Liver (tissue), 9 donors: ENCODE data around the gene CCBE1. TPM values are rescaled to one million over a fixed set of nuclear protein-coding genes. Genes with fewer than 3 reads are reported as not detected.

Experiments
- DNase-seq: peaks from one replicate; pipeline ENCODE4 v3.0.0-alpha.2; 2017; ENCODE audit warnings: low spot score
- H3K27ac ChIP-seq, 2 donors: one replicate each; pipeline ENCODE4 v1.7.0; 2013; ENCODE audit warnings: inconsistent platforms in 2 of 2, low read length in 2 of 2, control low read depth in 1 of 2, low read depth in 1 of 2, mild to moderate bottlenecking in 1 of 2
- H3K27me3 ChIP-seq, 4 donors: one replicate each; pipeline versions ENCODE4 v1.6.1 to v1.7.0; 2013; ENCODE audit warnings: low read length in 3 of 4, inconsistent platforms in 1 of 4, mild to moderate bottlenecking in 1 of 4, moderate library complexity in 1 of 4; ENCODE audit not compliant: control insufficient read depth in 4 of 4, insufficient read depth in 4 of 4
- H3K36me3 ChIP-seq, 4 donors: one replicate each; pipeline versions ENCODE4 v1.6.1 to v1.7.0; 2013; ENCODE audit warnings: low read length in 3 of 4, mild to moderate bottlenecking in 3 of 4, low read depth in 1 of 4, moderate library complexity in 1 of 4; ENCODE audit not compliant: control insufficient read depth in 4 of 4, insufficient read depth in 3 of 4
- H3K4me1 ChIP-seq, 4 donors: one replicate each; pipeline versions ENCODE4 v1.6.1 to v1.7.0; 2013; ENCODE audit warnings: low read length in 3 of 4, mild to moderate bottlenecking in 3 of 4, moderate library complexity in 1 of 4; ENCODE audit not compliant: control insufficient read depth in 4 of 4, insufficient read depth in 4 of 4
- H3K4me3 ChIP-seq, 3 donors: one replicate each; pipeline versions ENCODE4 v1.6.1 to v1.7.0; 2013; ENCODE audit warnings: low read length in 3 of 3, control low read depth in 1 of 3, low read depth in 1 of 3, mild to moderate bottlenecking in 1 of 3
- H3K9ac ChIP-seq, 2 donors: one replicate each; pipeline ENCODE4 v1.7.0; 2013; ENCODE audit warnings: low read length in 2 of 2, mild to moderate bottlenecking in 2 of 2, moderate library complexity in 2 of 2, control low read depth in 1 of 2, low read depth in 1 of 2
- H3K9me3 ChIP-seq, 4 donors: one replicate each; pipeline versions ENCODE4 v1.6.1 to v1.7.0; 2013; ENCODE audit warnings: low read length in 3 of 4; ENCODE audit not compliant: control insufficient read depth in 4 of 4
- CTCF ChIP-seq: fragments of 150-350 bp; IDR thresholded peaks from 2 replicates; pipeline ENCODE4 v1.5.1; 2017; ENCODE audit warnings: improper control_type of control experiment, low read depth, low read length; ENCODE audit not compliant: missing input control
- EGR1 ChIP-seq, 2 donors: IDR thresholded peaks; 2 replicates each; pipeline ENCODE4 v1.6.1; 2016 to 2018; ENCODE audit warnings: antibody characterized with exemption in 2 of 2, low read depth in 2 of 2
- FOXA2 ChIP-seq: IDR thresholded peaks from 2 replicates; pipeline ENCODE4 v1.6.1; 2016; ENCODE audit warnings: antibody characterized with exemption
- GABPA ChIP-seq, 2 donors: IDR thresholded peaks in 1 of 2; conservative IDR thresholded peaks in 1 of 2; 2 replicates each; pipeline ENCODE4 v1.6.1; 2016; ENCODE audit warnings: antibody characterized with exemption in 2 of 2, mild to moderate bottlenecking in 1 of 2, moderate library complexity in 1 of 2
- HNF4A ChIP-seq, 2 donors: conservative IDR thresholded peaks; 2 replicates each; pipeline ENCODE4 v1.6.1; 2016; ENCODE audit warnings: antibody characterized with exemption in 2 of 2, mild to moderate bottlenecking in 2 of 2
- HNF4G ChIP-seq: IDR thresholded peaks from 2 replicates; pipeline ENCODE4 v1.6.1; 2016; ENCODE audit warnings: antibody characterized with exemption
- JUND ChIP-seq, 2 donors: IDR thresholded peaks; 2 replicates each; pipeline ENCODE4 v1.6.1; 2016; ENCODE audit warnings: antibody characterized with exemption in 2 of 2
- NR2F2 ChIP-seq: IDR thresholded peaks from 2 replicates; pipeline ENCODE4 v1.6.1; 2016; ENCODE audit warnings: antibody characterized with exemption
- REST ChIP-seq: IDR thresholded peaks from 2 replicates; pipeline ENCODE4 v1.6.1; 2016; ENCODE audit warnings: antibody characterized with exemption, mild to moderate bottlenecking
- RXRA ChIP-seq, 2 donors: IDR thresholded peaks; 2 replicates each; pipeline ENCODE4 v1.6.1; 2017 to 2018; ENCODE audit warnings: antibody characterized with exemption in 2 of 2, mild to moderate bottlenecking in 1 of 2
- SP1 ChIP-seq: IDR thresholded peaks from 2 replicates; pipeline ENCODE4 v1.6.1; 2018; ENCODE audit warnings: antibody characterized with exemption, mild to moderate bottlenecking
- TAF1 ChIP-seq: conservative IDR thresholded peaks from 2 replicates; pipeline ENCODE4 v1.6.1; 2016; ENCODE audit warnings: antibody characterized with exemption, mild to moderate bottlenecking
- YY1 ChIP-seq: IDR thresholded peaks from 2 replicates; pipeline ENCODE4 v1.6.1; 2016; ENCODE audit warnings: antibody characterized with exemption, mild to moderate bottlenecking
- WGBS: extraction: QIAGEN DNeasy Blood & Tissue Kit; methylation state at CpG from one replicate; pipeline ENCODE4 v1.1.7; 2013; 5-methylcytosine and 5-hydroxymethylcytosine counted together
- polyA plus RNA-seq, 2 donors: library from polyadenylated mRNA; stranded (reverse) in 1 of 2; unstranded in 1 of 2; fragments of 200-250 nt in 1 of 2; fragments of >200 nt in 1 of 2; fragmentation: Nextera tagmentation in 1 of 2; extraction: Ambion mirVana in 1 of 2; gene quantifications; one replicate each; pipeline versions ENCODE4 v1.2.1 to v1.2.3, GENCODE V29; 2013 to 2015
- total RNA-seq, 2 donors: library from RNA; depleted of rRNA; stranded (reverse); fragments of >200 nt; gene quantifications; one replicate each; pipeline ENCODE4 v1.2.3, GENCODE V29; 2014
- donor health status: healthy.
- donor health status: healthy.
- donor health status: healthy.
- donor health status: healthy.
- donor health status: healthy.

CCBE1 gene
- total and polyA plus RNA-seq, 4 donors, result 1.8 to 2.6 (median 2.2) TPM

DNA sequence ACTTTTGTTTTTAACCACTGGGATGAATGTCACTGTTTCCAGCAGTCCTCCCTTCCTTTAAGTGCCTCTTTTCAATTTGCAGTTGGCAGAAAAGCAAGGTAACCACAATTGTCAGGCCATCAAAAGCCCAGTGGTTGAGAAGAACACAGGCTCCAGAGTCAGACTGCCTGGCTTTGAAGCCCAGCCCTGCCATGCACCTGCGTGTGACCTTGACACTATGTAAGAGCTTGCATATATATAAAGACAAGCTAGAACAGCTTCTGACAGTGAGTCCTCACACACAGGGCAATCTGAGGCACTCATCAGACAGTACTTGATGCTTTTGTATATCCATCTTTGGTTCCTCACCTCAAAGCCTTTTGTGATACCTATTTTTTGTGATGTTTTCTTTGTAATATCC lies 11.0 kb downstream of the CCBE1 start:
- no peak overlapping the region for H3K9ac ChIP-seq
- TF ChIP-seq FOXA2, result no peak
- TF ChIP-seq HNF4G, result no peak
- no peak for TF ChIP-seq REST
- TF ChIP-seq TAF1, result no peak
- TF ChIP-seq RXRA (IDR thresholded peaks at IDR 0.05), result no peak
- TF ChIP-seq SP1, result no peak
- no peak for TF ChIP-seq CTCF
- no peak for TF ChIP-seq HNF4A (conservative IDR thresholded peaks at IDR 0.05)
- no peak for TF ChIP-seq GABPA (IDR thresholded peaks at IDR 0.05 in 1 of 2, conservative IDR thresholded peaks at IDR 0.05 in 1 of 2)
- no peak for TF ChIP-seq NR2F2
- no peak for TF ChIP-seq EGR1 (IDR thresholded peaks at IDR 0.05; ENCODE audit: low read depth in 2 of 2)
- TF ChIP-seq JUND (IDR thresholded peaks at IDR 0.05), result no peak

DNA sequence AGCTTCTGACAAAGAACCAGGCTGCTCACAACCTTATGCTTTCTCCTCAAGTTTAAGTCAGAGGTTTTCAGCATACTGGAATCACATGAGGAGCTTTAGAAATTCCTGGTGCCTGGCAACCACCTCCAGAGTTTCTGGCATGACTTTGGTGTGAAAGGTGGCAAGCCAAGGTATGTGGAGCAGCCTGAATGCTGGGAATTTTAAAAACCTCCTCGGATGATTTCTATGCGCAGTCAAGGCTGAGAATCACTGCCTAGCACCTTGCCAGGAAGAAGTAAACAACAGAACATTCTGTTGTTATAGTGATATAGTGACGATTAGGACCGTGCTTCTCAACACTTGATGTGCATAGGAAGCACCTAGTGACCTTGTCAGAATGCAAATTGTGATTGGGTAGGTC lies 11.7 kb downstream of the CCBE1 start:
- WGBS, result 30% methylated on average over 4 of the region's 4 CpGs
- Histone ChIP-seq H3K4me3 (no peak overlapping the region), H3K9ac (no peak overlapping the region), H3K4me1 (no peaks in the 10 kb centered on the region), H3K36me3 (no peaks in the 10 kb centered on the region), H3K9me3 (no peaks in the 10 kb centered on the region), H3K27me3 (peaks cover 0 to 9% (median 2%) of the 10 kb centered on the region in 4 donors), H3K27ac (no peak overlapping the region)
- no peak for TF ChIP-seq HNF4G
- no peak for TF ChIP-seq REST
- no peak for TF ChIP-seq SP1
- no peak for TF ChIP-seq JUND (IDR thresholded peaks at IDR 0.05)
- no peak for TF ChIP-seq YY1
- DNase-seq, result no peak

More for the DNA sequence above, 11.0 kb downstream of the CCBE1 start:
- no peaks in the 10 kb centered on the region for H3K9me3 ChIP-seq
- H3K4me1 ChIP-seq, result no peaks in the 10 kb centered on the region
- WGBS, result 67% methylated on average over 1 of the region's 1 CpG
- DNase-seq, result no peak
- H3K27ac ChIP-seq, result no peak overlapping the region
- H3K27me3 ChIP-seq, result peaks cover 0 to 9% (median 2%) of the 10 kb centered on the region in 4 donors
- H3K4me3 ChIP-seq, result no peak overlapping the region
- H3K36me3 ChIP-seq, result no peaks in the 10 kb centered on the region
